Measurements from ENCODE around the gene GRHL1.
"Not testable (repeated sequence)": the region's sequence is repeated elsewhere in the genome, so short reads cannot be mapped to it uniquely, and the experiment has no call there.

GRHL1 gene

DNA sequence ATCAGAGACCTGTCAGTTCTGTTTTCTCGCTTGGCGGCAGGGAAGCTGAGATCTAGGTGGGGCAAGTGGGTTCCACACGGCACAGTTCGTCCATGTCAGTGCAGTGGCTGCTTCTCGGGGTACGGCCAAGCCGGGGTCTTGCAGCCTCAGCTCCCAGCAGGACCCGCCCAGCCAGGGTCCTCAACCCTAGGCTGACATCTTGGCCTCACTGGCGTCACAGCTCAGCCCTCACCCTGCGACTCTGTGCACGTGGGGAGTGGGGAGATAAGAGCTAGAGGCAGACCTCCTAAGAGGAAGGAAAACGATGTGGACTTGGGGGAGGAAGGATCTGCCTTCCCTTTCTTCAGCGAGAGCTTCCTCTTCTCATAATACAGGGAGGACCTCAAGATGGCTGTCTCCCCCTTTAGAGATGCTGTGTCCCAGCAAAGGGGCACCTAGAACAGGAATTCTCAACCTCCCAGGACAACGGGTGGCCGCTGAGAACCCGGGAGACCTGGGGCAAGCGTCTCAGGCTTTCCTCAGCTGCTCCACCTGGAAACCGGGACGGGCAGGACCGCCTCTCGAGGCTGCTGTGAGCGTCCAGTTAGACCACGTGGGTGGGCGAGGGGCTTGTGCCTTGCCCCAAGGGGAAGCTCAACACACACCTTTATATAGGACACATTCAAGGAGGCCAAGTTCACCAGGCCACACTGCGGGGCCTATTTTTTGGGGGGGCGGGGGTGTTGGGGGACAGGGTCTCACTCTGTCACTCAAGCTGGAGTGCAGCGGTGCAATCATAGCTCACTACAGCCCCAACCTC lies 68.3 kb downstream of the GRHL1 start:
- in situ Hi-C loops (cut with MboI; ENCODE audit: low sequenced_read_pairs) = no loop called here

DNA sequence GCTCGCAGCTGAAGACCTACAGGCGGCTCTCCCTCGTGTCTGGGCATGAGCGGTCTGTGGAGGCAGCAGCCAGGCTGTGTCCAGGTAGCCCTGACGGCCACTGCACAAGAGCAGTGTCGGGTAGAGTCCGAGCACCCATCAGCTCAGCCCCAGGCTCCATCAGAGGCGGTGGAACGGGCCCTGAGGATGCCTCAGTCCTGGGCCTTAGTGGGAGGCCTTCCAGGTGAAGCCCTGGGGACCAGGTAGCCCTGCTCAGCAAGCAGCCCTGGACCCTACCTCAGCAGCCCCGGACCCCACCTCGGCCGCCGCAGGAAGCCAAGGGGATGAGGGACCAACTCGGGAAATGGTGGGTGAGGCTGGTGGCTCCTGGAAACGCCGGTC lies 70.5 kb downstream of the GRHL1 start:
- in situ Hi-C loops (cut with MboI; ENCODE audit: low sequenced_read_pairs) = no loop called here

DNA sequence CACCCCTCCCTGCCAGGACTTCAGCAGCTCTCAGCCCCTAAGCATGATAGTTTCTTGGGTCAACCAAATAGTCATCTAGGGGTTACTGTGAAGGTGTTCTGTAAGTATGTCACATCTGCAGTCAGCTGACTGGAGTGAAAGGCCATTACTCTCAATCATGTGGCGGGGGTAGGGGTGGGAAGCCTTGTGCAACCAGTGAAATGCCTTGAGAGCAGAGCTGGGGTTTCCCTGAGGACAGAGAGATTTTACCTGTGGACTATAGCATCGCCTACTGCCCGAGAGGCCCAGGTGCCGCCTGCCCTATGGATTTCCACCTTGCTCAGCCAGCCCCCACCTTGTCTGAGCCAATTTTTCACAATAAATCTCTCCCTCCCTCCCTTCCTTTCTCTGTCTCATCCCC lies 71.0 kb downstream of the GRHL1 start:
- in situ Hi-C loops (cut with MboI; ENCODE audit: low sequenced_read_pairs) = no loop called here

DNA sequence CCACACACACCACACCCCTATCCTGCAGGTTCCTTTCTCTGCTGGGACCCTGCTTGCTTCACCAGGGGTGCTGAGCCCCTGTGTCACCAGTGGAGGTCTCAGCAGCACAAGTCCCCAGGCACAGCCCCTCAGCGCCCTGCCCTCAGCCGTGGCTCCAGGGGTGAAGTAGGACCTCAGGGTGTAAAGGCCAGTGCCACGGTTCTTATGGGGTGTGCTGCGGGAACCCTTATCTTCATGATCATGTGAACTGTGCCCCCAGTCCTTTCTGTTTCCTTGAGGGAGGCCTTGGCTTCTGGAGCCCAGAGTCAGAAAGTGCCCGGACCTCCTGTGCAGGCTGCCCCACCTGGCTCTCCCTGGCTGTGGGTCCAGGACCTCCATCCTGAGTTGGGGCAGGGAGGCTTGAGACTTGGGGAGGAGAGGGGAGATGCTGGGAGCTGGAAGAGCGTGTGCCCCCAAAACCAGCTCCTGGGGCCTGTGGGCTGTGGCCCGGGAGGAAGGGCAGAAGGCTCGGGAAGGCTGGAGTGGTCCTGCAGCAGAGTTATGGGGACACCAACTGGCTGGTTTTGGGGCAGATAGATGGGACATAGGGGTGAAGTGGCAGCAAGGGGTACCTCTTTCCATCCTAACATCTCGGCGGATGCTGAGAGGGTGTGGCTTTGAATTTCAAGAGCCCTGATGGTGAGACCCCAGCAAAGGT lies 71.6 kb downstream of the GRHL1 start:
- in situ Hi-C loops (cut with MboI; ENCODE audit: low sequenced_read_pairs) = no loop called here

GRCh38 chr2:10026940-10027569 lies 75.6 kb downstream of the GRHL1 start:
- in situ Hi-C loops (cut with MboI; ENCODE audit: low sequenced_read_pairs) = no loop called here

GRCh38 chr2:10027660-10028330 lies 76.3 kb downstream of the GRHL1 start:
- in situ Hi-C loops (cut with MboI; ENCODE audit: low sequenced_read_pairs) = no loop called here

- in situ Hi-C loops (cut with MboI; ENCODE audit: low sequenced_read_pairs) = no loop called here
Measured at GRCh38 chr2:10028407-10028987, 77.0 kb downstream of the GRHL1 start.

DNA sequence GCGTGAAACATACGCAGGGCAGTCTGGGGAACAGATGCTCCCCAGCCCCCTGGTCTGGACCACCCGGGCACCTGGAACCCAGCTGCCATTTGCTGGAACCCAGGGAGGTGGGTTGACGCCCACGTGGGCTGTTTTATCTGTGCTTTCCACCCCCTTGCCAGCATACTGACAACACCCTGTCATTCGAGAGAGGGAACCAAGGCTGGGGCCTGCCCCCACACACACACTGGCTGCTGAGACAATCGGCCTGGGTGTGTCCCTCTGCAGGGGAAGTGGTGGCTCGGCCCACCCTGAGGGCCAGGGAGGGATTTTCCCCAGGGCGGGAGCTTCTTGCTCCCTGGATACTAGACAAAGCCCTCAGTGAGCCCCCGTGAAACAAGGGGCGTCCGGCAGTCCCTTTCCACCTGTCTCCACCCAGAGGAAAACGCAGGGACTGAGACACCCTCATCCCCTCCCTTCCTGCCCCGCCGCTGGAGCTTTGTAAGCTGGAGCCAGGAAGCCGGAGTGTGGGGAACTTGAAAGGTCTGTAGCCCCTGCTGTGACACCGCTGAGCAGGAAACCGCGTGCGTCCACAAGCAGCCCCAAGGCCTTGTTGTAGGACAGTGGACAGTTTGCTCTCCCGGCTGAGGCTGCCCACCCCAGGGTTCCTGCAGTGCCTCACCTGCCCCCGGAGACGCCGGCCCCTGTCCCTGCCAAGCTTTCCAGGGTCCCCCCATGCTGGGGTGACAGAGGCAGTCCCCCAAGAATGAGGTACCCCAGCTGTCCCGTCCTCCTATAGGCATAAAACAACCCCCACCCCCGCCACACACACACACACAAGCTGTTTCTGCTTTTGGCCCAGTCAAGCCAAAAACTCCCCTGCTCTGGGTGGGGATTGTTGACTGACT lies 77.7 kb downstream of the GRHL1 start:
- in situ Hi-C loops (cut with MboI; ENCODE audit: low sequenced_read_pairs) = no loop called here

- in situ Hi-C loops (cut with MboI; ENCODE audit: low sequenced_read_pairs) = no loop called here
Measured at GRCh38 chr2:10029875-10030223, 78.4 kb downstream of the GRHL1 start.

GRCh38 chr2:10030311-10030736 lies 78.8 kb downstream of the GRHL1 start:
- in situ Hi-C loops (cut with MboI; ENCODE audit: low sequenced_read_pairs) = no loop called here

DNA sequence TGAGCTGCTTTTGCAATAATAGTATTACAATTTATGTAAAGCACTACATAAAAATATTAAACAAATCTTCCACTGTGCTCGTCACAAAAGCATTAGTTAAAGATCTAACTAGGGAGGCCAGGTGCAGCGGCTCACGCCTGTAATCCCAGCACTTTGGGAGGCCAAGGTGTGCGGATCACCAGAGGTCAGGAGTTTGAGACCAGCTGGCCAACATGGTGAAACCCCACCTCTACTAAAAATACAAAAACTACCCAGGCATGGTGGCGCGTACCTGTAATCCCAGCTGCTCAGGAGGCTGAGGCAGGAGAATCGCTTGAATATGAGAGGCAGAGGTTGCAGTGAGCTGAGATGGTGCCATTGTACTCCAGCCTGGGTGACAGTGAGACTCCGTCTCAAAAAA lies 79.3 kb downstream of the GRHL1 start:
- in situ Hi-C loops (cut with MboI; ENCODE audit: low sequenced_read_pairs) = not testable (repeated sequence)

GRCh38 chr2:10031886-10032745 lies 80.6 kb downstream of the GRHL1 start:
- in situ Hi-C loops (cut with MboI; ENCODE audit: low sequenced_read_pairs) = no loop called here

GRCh38 chr2:10032746-10033105 lies 81.2 kb downstream of the GRHL1 start:
- in situ Hi-C loops (cut with MboI; ENCODE audit: low sequenced_read_pairs) = no loop called here

GRCh38 chr2:10033251-10034006 lies 81.9 kb downstream of the GRHL1 start:
- in situ Hi-C loops (cut with MboI; ENCODE audit: low sequenced_read_pairs) = no loop called here

GRCh38 chr2:10034333-10035052 lies 83.0 kb downstream of the GRHL1 start:
- in situ Hi-C loops (cut with MboI; ENCODE audit: low sequenced_read_pairs) = no loop called here

DNA sequence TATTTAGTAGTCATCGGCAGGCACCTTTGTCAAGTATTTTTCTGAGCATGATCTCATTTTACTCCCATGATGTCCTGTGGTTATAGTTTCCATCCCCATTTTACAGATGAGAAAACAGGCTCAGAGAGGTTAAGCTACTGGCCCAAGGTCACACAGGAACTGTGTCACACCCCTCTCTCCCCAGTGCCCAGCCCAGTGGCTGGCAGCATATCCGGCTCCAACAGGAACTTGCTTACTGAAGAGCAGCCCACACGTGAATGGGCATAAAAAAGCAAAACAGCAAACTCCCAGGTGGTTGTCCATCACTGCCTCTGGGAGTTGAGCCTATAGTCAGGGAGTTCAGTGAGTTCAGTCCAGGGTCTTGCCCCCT lies 83.5 kb downstream of the GRHL1 start:
- in situ Hi-C loops (cut with MboI; ENCODE audit: low sequenced_read_pairs) = no loop called here

DNA sequence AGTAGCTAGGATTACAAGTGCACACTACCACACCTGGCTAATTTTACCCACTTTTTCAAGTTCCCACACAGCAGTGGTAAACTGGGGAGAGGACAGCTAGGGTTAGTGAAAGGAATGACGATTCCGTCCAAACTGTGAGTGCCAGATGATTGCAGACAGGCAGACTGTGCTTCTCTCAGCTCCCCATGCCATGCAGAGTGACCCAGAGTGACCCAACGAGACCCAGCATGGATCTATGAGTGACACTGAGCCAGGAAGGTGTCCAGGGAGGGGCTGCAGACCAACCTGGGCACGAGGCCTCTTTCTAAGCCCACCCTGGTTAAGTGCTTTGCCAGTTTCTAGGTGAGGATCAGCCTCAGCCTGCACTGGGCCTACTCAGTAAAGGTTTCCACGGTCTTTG lies 84.1 kb downstream of the GRHL1 start:
- in situ Hi-C loops (cut with MboI; ENCODE audit: low sequenced_read_pairs) = no loop called here
